Measurements from ENCODE around the gene KCNQ2. TPM values are rescaled to one million over a fixed set of nuclear protein-coding genes. Genes with fewer than 3 reads are reported as not detected.

Gene KCNQ2
- total and polyA plus RNA-seq, 8 donors = 8.4 to 19.1 (median 14.1) TPM; not detected in 2

- no peak for ATAC-seq
- TF ChIP-seq, protein P1, sequence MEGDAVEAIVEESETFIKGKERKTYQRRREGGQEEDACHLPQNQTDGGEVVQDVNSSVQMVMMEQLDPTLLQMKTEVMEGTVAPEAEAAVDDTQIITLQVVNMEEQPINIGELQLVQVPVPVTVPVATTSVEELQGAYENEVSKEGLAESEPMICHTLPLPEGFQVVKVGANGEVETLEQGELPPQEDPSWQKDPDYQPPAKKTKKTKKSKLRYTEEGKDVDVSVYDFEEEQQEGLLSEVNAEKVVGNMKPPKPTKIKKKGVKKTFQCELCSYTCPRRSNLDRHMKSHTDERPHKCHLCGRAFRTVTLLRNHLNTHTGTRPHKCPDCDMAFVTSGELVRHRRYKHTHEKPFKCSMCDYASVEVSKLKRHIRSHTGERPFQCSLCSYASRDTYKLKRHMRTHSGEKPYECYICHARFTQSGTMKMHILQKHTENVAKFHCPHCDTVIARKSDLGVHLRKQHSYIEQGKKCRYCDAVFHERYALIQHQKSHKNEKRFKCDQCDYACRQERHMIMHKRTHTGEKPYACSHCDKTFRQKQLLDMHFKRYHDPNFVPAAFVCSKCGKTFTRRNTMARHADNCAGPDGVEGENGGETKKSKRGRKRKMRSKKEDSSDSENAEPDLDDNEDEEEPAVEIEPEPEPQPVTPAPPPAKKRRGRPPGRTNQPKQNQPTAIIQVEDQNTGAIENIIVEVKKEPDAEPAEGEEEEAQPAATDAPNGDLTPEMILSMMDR (IDR thresholded peaks at IDR 0.05) = no peak
- no peaks in the 10 kb centered on the region for H3K9me3 ChIP-seq
- H3K4me3 ChIP-seq = no peak overlapping the region
- intact Hi-C loops (cut with DNase I) = no loop called here
- no peaks in the 10 kb centered on the region for H3K36me3 ChIP-seq
- peaks cover 0 to 38% of the 10 kb centered on the region in 2 donors for H3K27me3 ChIP-seq
- DNase-seq = no peak
- no peaks in the 10 kb centered on the region for H3K4me1 ChIP-seq
- H3K27ac ChIP-seq = no peak overlapping the region
Measured at GRCh38 chr20:63428906-63429575, 43.4 kb downstream of the KCNQ2 start.

DNA sequence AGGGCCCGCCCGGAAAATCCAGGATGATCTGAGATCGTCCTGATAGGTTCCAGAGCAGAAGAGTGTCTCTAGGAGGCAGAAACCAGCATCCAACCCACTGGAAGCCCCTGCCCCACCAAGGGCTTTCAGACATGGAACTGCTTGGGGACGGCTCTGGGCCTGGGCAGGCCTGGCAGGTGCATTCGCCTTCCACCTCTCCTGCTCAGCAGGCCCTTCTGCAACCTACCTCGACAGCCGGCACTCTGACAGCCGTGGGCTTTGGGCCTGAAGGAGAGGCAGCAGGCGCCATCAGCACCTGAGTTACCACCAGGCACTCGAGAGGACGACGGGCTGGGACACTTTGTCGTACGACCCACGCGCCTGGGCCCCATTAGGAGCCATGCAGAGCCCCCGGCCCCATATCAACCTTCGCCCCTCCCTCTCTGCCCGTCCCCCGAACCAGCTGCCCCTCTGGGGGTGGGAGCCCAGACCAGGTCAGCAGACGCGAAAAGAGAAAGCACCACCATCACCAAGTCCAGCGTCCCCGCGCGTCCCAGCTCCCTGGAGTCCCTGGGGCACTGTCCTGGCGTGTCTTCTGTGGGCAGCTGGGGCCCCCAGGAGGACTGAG is 44.6 kb downstream of the KCNQ2 start:
- H3K27me3 ChIP-seq = peaks cover 0 to 39% of the 10 kb centered on the region in 2 donors
- intact Hi-C loops (cut with DNase I) = no loop called here
- no peak for DNase-seq
- H3K36me3 ChIP-seq = no peaks in the 10 kb centered on the region
- H3K4me1 ChIP-seq = no peaks in the 10 kb centered on the region
- TF ChIP-seq, protein P1 (IDR thresholded peaks at IDR 0.05) = no peak
- ATAC-seq = no peak
- H3K27ac ChIP-seq = no peak overlapping the region
- H3K4me3 ChIP-seq = no peak overlapping the region
- H3K9me3 ChIP-seq = no peaks in the 10 kb centered on the region

DNA sequence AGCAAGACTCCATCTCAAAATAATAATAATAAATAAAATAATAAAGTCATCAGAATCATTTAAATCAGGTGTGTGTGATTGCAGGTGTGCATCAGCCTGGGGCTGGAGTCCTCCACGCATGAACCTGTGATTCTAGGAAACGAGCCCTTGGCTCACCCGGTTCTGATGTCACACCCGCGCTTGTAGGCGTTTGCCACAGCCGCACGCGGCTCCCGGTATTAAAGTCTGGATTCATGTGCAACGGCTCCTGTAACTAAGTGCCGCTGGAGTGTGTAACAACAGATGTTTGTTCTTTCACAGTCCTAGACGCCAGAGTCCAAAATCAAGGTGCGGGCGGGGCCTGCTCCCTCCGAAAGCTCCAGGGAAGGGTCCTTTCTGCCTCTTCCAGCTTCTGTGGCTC is 45.2 kb downstream of the KCNQ2 start:
- H3K9me3 ChIP-seq = no peaks in the 10 kb centered on the region
- no peak overlapping the region for H3K27ac ChIP-seq
- H3K4me3 ChIP-seq = no peak overlapping the region
- intact Hi-C loops (cut with DNase I) = no loop called here
- DNase-seq (no peak), ATAC-seq (no peak)
- H3K4me1 ChIP-seq = no peaks in the 10 kb centered on the region
- TF ChIP-seq, protein P1 (IDR thresholded peaks at IDR 0.05) = no peak
- H3K27me3 ChIP-seq = peaks cover 0 to 45% of the 10 kb centered on the region in 2 donors
- no peaks in the 10 kb centered on the region for H3K36me3 ChIP-seq

DNA sequence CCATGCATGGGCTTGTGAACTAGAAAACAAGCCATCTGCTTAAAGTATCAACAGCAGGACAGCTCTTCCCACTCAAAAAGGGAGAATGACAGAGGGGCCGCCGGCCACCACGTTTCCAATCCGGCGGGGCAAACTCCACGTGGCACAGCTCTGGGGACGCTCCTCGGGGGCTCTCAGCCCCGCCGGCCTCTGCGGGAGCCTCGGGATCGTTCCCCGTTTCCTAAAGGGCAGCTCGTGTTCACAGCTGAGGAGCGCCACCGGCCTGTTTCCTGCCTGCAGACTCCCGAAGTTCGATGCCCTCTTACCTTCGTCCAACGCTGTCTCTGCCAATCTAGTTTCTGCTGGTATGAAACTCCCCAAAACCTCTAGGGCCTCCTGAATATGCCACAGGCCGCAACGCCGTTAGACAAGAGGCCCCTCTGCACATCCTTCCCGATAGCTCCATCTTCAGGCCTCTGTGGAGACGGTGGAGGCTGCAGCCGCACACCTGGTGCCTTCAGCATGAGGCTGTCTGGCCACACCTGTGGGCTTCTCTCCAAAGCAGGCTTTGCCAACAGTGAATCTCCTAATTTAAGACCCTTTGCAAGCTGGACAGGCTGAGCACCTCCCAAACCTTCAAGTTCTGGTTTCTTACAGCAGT is 46.5 kb downstream of the KCNQ2 start:
- intact Hi-C loops (cut with DNase I) = no loop called here
- no peaks in the 10 kb centered on the region for H3K36me3 ChIP-seq
- DNase-seq (no peak), ATAC-seq (no peak)
- H3K27me3 ChIP-seq = peaks cover 0 to 57% of the 10 kb centered on the region in 2 donors
- H3K4me1 ChIP-seq = no peaks in the 10 kb centered on the region
- TF ChIP-seq, protein P1 (IDR thresholded peaks at IDR 0.05) = no peak
- H3K9me3 ChIP-seq = no peaks in the 10 kb centered on the region
- no peak overlapping the region for H3K4me3 ChIP-seq
- no peak overlapping the region for H3K27ac ChIP-seq

DNA sequence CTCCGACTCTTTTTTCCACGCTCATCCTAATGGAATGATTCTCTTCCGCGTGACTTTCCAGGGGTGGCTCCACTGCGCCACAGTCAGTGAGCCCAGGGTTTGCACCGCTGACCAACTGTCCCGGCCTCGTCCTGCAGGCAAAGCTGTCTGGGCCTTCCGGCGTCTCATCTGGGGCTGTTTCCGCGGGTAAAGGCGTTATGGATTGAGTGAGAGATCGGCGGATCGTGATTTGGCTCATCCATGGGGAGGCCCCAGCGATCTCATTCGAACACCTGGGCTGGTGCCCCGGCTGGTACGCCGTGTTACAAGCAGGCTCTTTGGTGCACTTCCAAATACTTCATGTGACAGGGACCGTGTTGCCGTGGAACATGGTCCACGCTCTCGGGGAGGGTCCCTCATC is 47.8 kb downstream of the KCNQ2 start:
- intact Hi-C loops (cut with DNase I) = no loop called here
- Histone ChIP-seq H3K4me3 (no peak overlapping the region), H3K9me3 (no peaks in the 10 kb centered on the region), H3K36me3 (no peaks in the 10 kb centered on the region), H3K27ac (no peak overlapping the region), H3K27me3 (peaks cover 0 to 63% of the 10 kb centered on the region in 2 donors), H3K4me1 (no peaks in the 10 kb centered on the region)
- ATAC-seq (no peak), DNase-seq (no peak)
- TF ChIP-seq, protein P1 (IDR thresholded peaks at IDR 0.05) = no peak
